ENCODE measurements around the gene ZNRF3.

Gene ZNRF3

GRCh38 chr22:28977481-28977971, 94.2 kb downstream of the ZNRF3 start:
- H3K4me3 ChIP-seq (ENCODE audit: low read depth, low read length) = peak overlapping the region; percentile 12
- DNase-seq (ENCODE audit: low read depth) = no peak
- in situ Hi-C loops (cut with HindIII; ENCODE audit: low sequenced_read_pairs) = no loop called here
- TF ChIP-seq CTCF (IDR thresholded peaks at IDR 0.05; ENCODE audit: low read depth, low read length, missing control alignments) = peak; percentile 12

GRCh38 chr22:28978158-28978557, 94.8 kb downstream of the ZNRF3 start:
- no peak overlapping the region for H3K4me3 ChIP-seq (ENCODE audit: low read depth, low read length)
- TF ChIP-seq CTCF (IDR thresholded peaks at IDR 0.05; ENCODE audit: low read depth, low read length, missing control alignments) = no peak
- DNase-seq (ENCODE audit: low read depth) = no peak
- in situ Hi-C loops (cut with HindIII; ENCODE audit: low sequenced_read_pairs) = no loop called here

- no peak for DNase-seq (ENCODE audit: low read depth)
- in situ Hi-C loops (cut with HindIII; ENCODE audit: low sequenced_read_pairs) = no loop called here
- H3K4me3 ChIP-seq (ENCODE audit: low read depth, low read length) = no peak overlapping the region
- no peak for TF ChIP-seq CTCF (IDR thresholded peaks at IDR 0.05; ENCODE audit: low read depth, low read length, missing control alignments)
Measured at GRCh38 chr22:28978863-28979796, 95.8 kb downstream of the ZNRF3 start.

GRCh38 chr22:28980326-28980725, 97.0 kb downstream of the ZNRF3 start:
- in situ Hi-C loops (cut with HindIII; ENCODE audit: low sequenced_read_pairs) = no loop called here
- no peak for DNase-seq (ENCODE audit: low read depth)
- no peak for TF ChIP-seq CTCF (IDR thresholded peaks at IDR 0.05; ENCODE audit: low read depth, low read length, missing control alignments)
- H3K4me3 ChIP-seq (ENCODE audit: low read depth, low read length) = no peak overlapping the region

- no peak overlapping the region for H3K4me3 ChIP-seq (ENCODE audit: low read depth, low read length)
- in situ Hi-C loops (cut with HindIII; ENCODE audit: low sequenced_read_pairs) = no loop called here
- no peak for TF ChIP-seq CTCF (IDR thresholded peaks at IDR 0.05; ENCODE audit: low read depth, low read length, missing control alignments)
- DNase-seq (ENCODE audit: low read depth) = no peak
Measured at GRCh38 chr22:28981818-28982499, 98.6 kb downstream of the ZNRF3 start.

GRCh38 chr22:28983190-28983589, 99.8 kb downstream of the ZNRF3 start:
- in situ Hi-C loops (cut with HindIII; ENCODE audit: low sequenced_read_pairs) = no loop called here

More at GRCh38 chr22:28983190-28983589, 99.8 kb downstream of the ZNRF3 start:
- no peak for DNase-seq (ENCODE audit: low read depth)
- no peak for TF ChIP-seq CTCF (IDR thresholded peaks at IDR 0.05; ENCODE audit: low read depth, low read length, missing control alignments)
- no peak overlapping the region for H3K4me3 ChIP-seq (ENCODE audit: low read depth, low read length)

All from astrocyte of the cerebellum (primary cell).